Pancreas (tissue), 10 donors: ENCODE results near the gene GUCD1. TPM values are rescaled to one million over a fixed set of nuclear protein-coding genes. Genes with fewer than 3 reads are reported as not detected.

Source experiments
- ATAC-seq, 4 donors: fragments of 200-7000 bp; cut with Tn5 transposase; one replicate each; pipeline versions ENCODE4 v1.8.0 to v1.9.1; 2020; ENCODE audit warnings: mild to moderate bottlenecking in 4 of 4, moderate library complexity in 4 of 4
- DNase-seq, 6 donors: peaks; one replicate each; pipeline ENCODE4 v3.0.0-alpha.2; 2020
- FAIRE-seq: peaks from 2 replicates; lab custom pipeline; 2012; peaks lifted over from hg19 to GRCh38; lab: Jason Lieb, UNC
- H3K27ac ChIP-seq, 4 donors: fragments of 200-600 bp; sonication (generic); 1 replicate in 3 of 4; 2 replicates in 1 of 4; pipeline versions ENCODE4 v1.5.0 to v1.8.0; 2020
- H3K27me3 ChIP-seq, 4 donors: fragments of 200-600 bp; one replicate each; pipeline ENCODE4 v1.8.0; 2021
- H3K36me3 ChIP-seq, 3 donors: fragments of 200-600 bp; sonication (generic) in 1 of 3; one replicate each; pipeline versions ENCODE4 v1.5.0 to v1.8.0; 2020 to 2021
- H3K4me1 ChIP-seq, 3 donors: fragments of 200-600 bp; one replicate each; pipeline ENCODE4 v1.8.0; 2021
- H3K4me3 ChIP-seq, 4 donors: fragments of 200-600 bp; sonication (generic) in 2 of 4; one replicate each; pipeline versions ENCODE4 v1.5.0 to v1.8.0; 2020 to 2021
- H3K9me3 ChIP-seq, 4 donors: fragments of 200-600 bp; one replicate each; pipeline ENCODE4 v1.8.0; 2021
- CTCF ChIP-seq, 4 donors: fragments of 200-600 bp; sonication (generic) in 3 of 4; IDR thresholded peaks; one replicate each; pipeline versions ENCODE4 v1.5.0 to v1.8.0; 2021; ENCODE audit warnings: antibody characterized with exemption in 4 of 4
- WGBS, 2 donors: extraction: QIAGEN DNeasy Blood & Tissue Kit; methylation state at CpG; one replicate each; pipeline ENCODE4 v1.1.7; 2013; 5-methylcytosine and 5-hydroxymethylcytosine counted together
- intact Hi-C, 3 donors: fragments of 100-400 bp; cut with DNase I; formaldehyde crosslinking; loops; one replicate each; pipeline versions ENCODE4 v1.11.1 to v1.14.2; 2022
- polyA plus RNA-seq, 2 donors: library from polyadenylated mRNA; stranded (reverse); fragments of 200-250 nt; gene quantifications; one replicate each; pipeline ENCODE4 v1.2.3, GENCODE V29; 2013
- total RNA-seq, 6 donors: library from RNA; stranded (reverse); fragmentation: NEBNext Ultra II Directional in 4 of 6; extraction: Animal tissue kit (Norgen Biotek cat#: 25700) in 4 of 6; gene quantifications; one replicate each; pipeline versions ENCODE4 v1.2.1 to v1.2.4, GENCODE V29; 2021 to 2023
- donor health status: healthy with polysubstance abuse.
- donor health status: DM: no; HTN: no; CAD: no; lungs with moderate emphysema.
- donor health status: DM: no; HTN: no; CAD: no.
- donor health status: control.
- donor health status: control.
- donor health status: Bipolar disorder and iron deficiency.
- donor health status: DM: yes; HTN: yes; CAD: no.
- donor health status: DM: no; HTN: no; CAD: no.
- donor health status: DM: no; HTN: no; CAD: no.
- donor health status: DM: yes; HTN: yes; CAD: no.

The GUCD1 gene
- total and polyA plus RNA-seq, 8 donors, result 39.9 to 55.2 (median 45.9) TPM

GRCh38 chr22:24526191-24526590, 28.7 kb downstream of the GUCD1 start:
- 81 to 86% methylated on average over 2 of the region's 2 CpGs for WGBS, 2 donors
- no peak overlapping the region for H3K4me3 ChIP-seq
- H3K4me1 ChIP-seq, result peaks cover 4 to 11% (median 6%) of the 10 kb centered on the region in 3 donors
- H3K27me3 ChIP-seq, result no peaks in the 10 kb centered on the region
- no peaks in the 10 kb centered on the region for H3K36me3 ChIP-seq
- no peak for DNase-seq
- no peak overlapping the region for H3K27ac ChIP-seq
- intact Hi-C loops, result loop anchor here in 1 of 3 donors (5.0 kb wide), 1 partner anchor 104 kb away; no protein-coding TSS in a partner anchor
- ATAC-seq, result no peak
- no peak for FAIRE-seq
- TF ChIP-seq CTCF (IDR thresholded peaks at IDR 0.05), result no peak
- H3K9me3 ChIP-seq, result no peaks in the 10 kb centered on the region

- no peaks in the 10 kb centered on the region for H3K27me3 ChIP-seq
- FAIRE-seq, result no peak
- peak; percentile 47 to 77 (median 74) for TF ChIP-seq CTCF (IDR thresholded peaks at IDR 0.05)
- no peaks in the 10 kb centered on the region for H3K36me3 ChIP-seq
- 6 to 8% methylated on average over 12 of the region's 12 CpGs for WGBS, 2 donors
- peak; percentile 70 to 86 (median 82) for ATAC-seq
- intact Hi-C loops, result loop anchor here in 1 of 3 donors (5.0 kb wide), 1 partner anchor 103 kb away; no protein-coding TSS in a partner anchor
- H3K4me3 ChIP-seq, result no peak overlapping the region
- H3K9me3 ChIP-seq, result no peaks in the 10 kb centered on the region
- H3K27ac ChIP-seq, result no peak overlapping the region
- peaks cover 0 to 10% (median 5%) of the 10 kb centered on the region in 3 donors for H3K4me1 ChIP-seq
- DNase-seq, result peak in 5 of 6 donors; percentile 70 to 82 (median 81)
Observed at GRCh38 chr22:24525416-24526037, 29.4 kb downstream of the GUCD1 start.

DNA sequence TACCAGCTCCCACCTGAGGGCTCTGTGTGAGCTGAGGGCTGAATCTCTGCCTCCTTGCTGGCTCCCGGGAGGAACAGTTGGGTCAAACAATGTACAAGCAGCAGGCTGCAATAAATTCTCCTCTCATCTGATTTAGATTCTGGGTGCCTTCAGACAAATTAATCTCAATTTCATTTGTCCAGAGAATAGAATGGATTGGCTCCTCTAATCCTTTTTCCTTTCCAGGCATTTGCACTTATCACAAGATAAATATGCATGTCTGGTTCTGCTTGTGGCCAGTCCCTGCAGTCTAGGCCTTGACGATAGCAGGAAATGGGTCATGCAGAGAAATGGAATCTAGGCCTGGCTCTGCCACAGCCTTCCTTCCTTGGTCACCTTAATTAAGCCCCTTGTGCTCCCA, 31.1 kb downstream of the GUCD1 start:
- no peak for DNase-seq
- Histone ChIP-seq H3K36me3 (no peaks in the 10 kb centered on the region), H3K9me3 (no peaks in the 10 kb centered on the region), H3K4me1 (peaks cover 0 to 10% (median 5%) of the 10 kb centered on the region in 3 donors), H3K27ac (peak overlapping the region in 3 of 4 donors; percentile 18 to 37 (median 37)), H3K4me3 (no peak overlapping the region), H3K27me3 (no peaks in the 10 kb centered on the region)
- no peak for TF ChIP-seq CTCF (IDR thresholded peaks at IDR 0.05)
- WGBS, 2 donors, result 13 to 25% methylated on average over 2 of the region's 2 CpGs
- ATAC-seq, result peak; percentile 28 to 60 (median 38)
- FAIRE-seq, result no peak
- intact Hi-C loops, result loop anchor here in 1 of 3 donors (5.0 kb wide), 1 partner anchor 102 kb away; no protein-coding TSS in a partner anchor

DNA sequence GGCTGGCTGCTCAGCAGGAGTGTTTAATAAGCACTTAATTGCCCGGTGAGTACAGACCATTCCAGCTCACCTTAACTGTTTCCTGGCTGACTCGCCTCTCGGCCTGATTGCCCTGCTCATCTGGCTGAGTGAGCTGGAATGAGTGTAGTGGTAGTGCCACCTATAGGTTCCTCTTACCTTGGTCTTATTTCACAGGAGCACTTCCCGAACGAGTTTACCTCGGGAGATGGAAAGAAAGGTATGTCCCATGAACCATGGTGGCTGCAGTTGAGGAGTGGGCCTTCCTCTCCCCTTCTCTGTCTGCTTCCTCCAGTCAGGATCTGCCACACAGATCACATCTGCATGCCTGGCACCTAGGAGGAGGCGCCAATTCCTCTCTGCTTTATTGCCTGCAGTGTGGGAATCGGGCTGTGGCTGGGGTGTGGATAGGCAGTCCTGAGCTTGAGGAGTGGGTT, 33.1 kb downstream of the GUCD1 start:
- H3K27ac ChIP-seq, result no peak overlapping the region
- ATAC-seq, result peak; percentile 59 to 90 (median 88)

More for the DNA sequence above, 33.1 kb downstream of the GUCD1 start:
- 18 to 19% methylated on average over 8 of the region's 8 CpGs for WGBS, 2 donors
- intact Hi-C loops, result loop anchor here in 1 of 3 donors (5.0 kb wide), 1 partner anchor 100 kb away; no protein-coding TSS in a partner anchor
- no peaks in the 10 kb centered on the region for H3K36me3 ChIP-seq
- FAIRE-seq, result no peak
- H3K27me3 ChIP-seq, result no peaks in the 10 kb centered on the region
- H3K4me3 ChIP-seq, result no peak overlapping the region
- no peaks in the 10 kb centered on the region for H3K9me3 ChIP-seq
- peak in 5 of 6 donors; percentile 52 to 70 (median 60) for DNase-seq
- TF ChIP-seq CTCF (IDR thresholded peaks at IDR 0.05), result peak in 3 of 4 donors; percentile 23 to 25 (median 24)
- peaks cover 0 to 10% (median 5%) of the 10 kb centered on the region in 3 donors for H3K4me1 ChIP-seq
